Heart left ventricle (tissue), 13 donors: ENCODE measurements around the gene NR2C2AP.

ENCODE experiments used
- POLR2A ChIP-seq, 2 donors: fragments of 450-650 bp; IDR thresholded peaks; one replicate each; pipeline ENCODE4 v1.6.1; 2017; ENCODE audit warnings: antibody characterized with exemption in 2 of 2, mild to moderate bottlenecking in 2 of 2, moderate library complexity in 2 of 2
- TF ChIP-seq, protein P1 (sequence below), 12 donors: fragments of 200-600 bp; sonication (generic) in 4 of 12; IDR thresholded peaks; one replicate each; pipeline versions ENCODE4 v1.5.0 to v1.8.0; 2018 to 2022; ENCODE audit warnings: antibody characterized with exemption in 12 of 12, mild to moderate bottlenecking in 5 of 12
- donor health status: ischemic (EF 13 %, LVEDD 7.1; RV severe dilation, severe dysfunction).
- donor health status: DM: no; HTN: yes; CAD: no.
- donor health status: DM: no; HTN: no; CAD: no.
- donor health status: ischemic (EF 25% LVEDD 6.9; RV normal size, moderate dysfunction).
- donor health status: ischemic (EF 25% LVEDD 5.7; RV mildly dilated, moderate dysfunction).
- donor health status: ischemic (EF 35%, LVEDD 5.7; RV mildly dilated, moderate dysfunction).
- donor health status: nonischemic (EF 11% LVEDD 7.7; RV severe dilation, severe dysfunction).
- donor health status: DM: yes; HTN: yes; CAD: no.
- donor health status: PGD.
- donor health status: ischemic (EF 29% LVEDD 5.4; RV normal size, mild dysfunction).
- donor health status: nonischemic (EF 23%, LVEDD 6.1; RV moderate dilation, normal function).

DNA sequence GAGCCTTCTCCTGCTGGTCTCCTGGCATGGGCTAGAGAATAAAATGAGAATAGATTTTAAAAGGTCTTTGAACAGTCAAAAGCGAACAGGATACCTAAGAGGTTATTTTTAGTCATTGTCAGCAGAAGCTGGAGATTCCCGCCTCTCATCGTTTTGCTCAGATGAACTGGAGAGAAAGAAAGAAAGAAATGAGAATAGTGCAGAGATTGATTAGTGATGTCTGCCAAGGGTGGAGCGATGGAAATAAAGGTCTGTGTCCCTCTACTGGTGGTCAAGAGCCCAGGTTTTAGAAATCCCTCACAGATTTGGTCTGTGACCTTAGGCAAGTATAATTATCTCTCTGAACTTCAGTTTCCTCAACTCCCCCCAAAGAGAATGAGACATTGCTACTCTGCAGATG is 13.9 kb upstream of the NR2C2AP start:
- TF ChIP-seq, protein P1, sequence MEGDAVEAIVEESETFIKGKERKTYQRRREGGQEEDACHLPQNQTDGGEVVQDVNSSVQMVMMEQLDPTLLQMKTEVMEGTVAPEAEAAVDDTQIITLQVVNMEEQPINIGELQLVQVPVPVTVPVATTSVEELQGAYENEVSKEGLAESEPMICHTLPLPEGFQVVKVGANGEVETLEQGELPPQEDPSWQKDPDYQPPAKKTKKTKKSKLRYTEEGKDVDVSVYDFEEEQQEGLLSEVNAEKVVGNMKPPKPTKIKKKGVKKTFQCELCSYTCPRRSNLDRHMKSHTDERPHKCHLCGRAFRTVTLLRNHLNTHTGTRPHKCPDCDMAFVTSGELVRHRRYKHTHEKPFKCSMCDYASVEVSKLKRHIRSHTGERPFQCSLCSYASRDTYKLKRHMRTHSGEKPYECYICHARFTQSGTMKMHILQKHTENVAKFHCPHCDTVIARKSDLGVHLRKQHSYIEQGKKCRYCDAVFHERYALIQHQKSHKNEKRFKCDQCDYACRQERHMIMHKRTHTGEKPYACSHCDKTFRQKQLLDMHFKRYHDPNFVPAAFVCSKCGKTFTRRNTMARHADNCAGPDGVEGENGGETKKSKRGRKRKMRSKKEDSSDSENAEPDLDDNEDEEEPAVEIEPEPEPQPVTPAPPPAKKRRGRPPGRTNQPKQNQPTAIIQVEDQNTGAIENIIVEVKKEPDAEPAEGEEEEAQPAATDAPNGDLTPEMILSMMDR (IDR thresholded peaks at IDR 0.05), result no peak
- TF ChIP-seq POLR2A (IDR thresholded peaks at IDR 0.05), result no peak
